K562 (cell line): Measurements from ENCODE around the gene RMI1. TPM values are rescaled to one million over a fixed set of nuclear protein-coding genes. Genes with fewer than 3 reads are reported as not detected.
A peak's percentile ranks its signal among the peaks of the same experiment; 100 is the strongest.

Source experiments
- ATF6 ChIP-seq: sonication (generic); formaldehyde crosslinking; IDR thresholded peaks from 2 replicates; pipeline ENCODE4 v1.4.0; 2020; ENCODE audit warnings: mild to moderate bottlenecking, missing genetic modification reagents
- CBX8 ChIP-seq: fragments of 200-600 bp; sonication (generic); IDR thresholded peaks from 2 replicates; pipeline ENCODE4 v1.6.1; 2012; ENCODE audit warnings: borderline replicate concordance, mixed run types, low read depth, mild to moderate bottlenecking, moderate library complexity, mixed read lengths, low read length, control low read depth, inconsistent platforms; ENCODE audit not compliant: poor library complexity, severe bottlenecking; ENCODE audit errors: extremely low read depth
- CC2D1A ChIP-seq: fragments of 450-650 bp; IDR thresholded peaks from 2 replicates; pipeline ENCODE4 v1.6.1; 2017; ENCODE audit warnings: mild to moderate bottlenecking
- CTCFL ChIP-seq: IDR thresholded peaks from 2 replicates; pipeline ENCODE4 v1.6.1; 2011; ENCODE audit warnings: borderline replicate concordance, low read depth, mild to moderate bottlenecking, moderate library complexity, low read length; ENCODE audit not compliant: insufficient read depth, poor library complexity, severe bottlenecking
- ETS1 ChIP-seq: conservative IDR thresholded peaks from 2 replicates; pipeline ENCODE4 v1.6.1; 2011; ENCODE audit warnings: low read depth, mild to moderate bottlenecking, low read length; ENCODE audit not compliant: control insufficient read depth
- FOS ChIP-seq: IDR thresholded peaks from 3 replicates; pipeline ENCODE4 v1.6.1; 2011; ENCODE audit not compliant: insufficient read length; ENCODE audit errors: extremely low read depth
- FOXA3 ChIP-seq, 2 experiments: fragments of 450-650 bp in 1 of 2; sonication (generic) in 1 of 2; formaldehyde crosslinking; IDR thresholded peaks in 1 of 2; conservative IDR thresholded peaks in 1 of 2; 2 replicates each; pipeline versions ENCODE4 v1.4.0 to v1.8.0; 2020 to 2022; ENCODE audit warnings: mild to moderate bottlenecking in 2 of 2, missing genetic modification reagents in 1 of 2
- MED1 ChIP-seq: sonication (generic); formaldehyde crosslinking; IDR thresholded peaks from 2 replicates; pipeline ENCODE4 v1.8.1; 2023; ENCODE audit warnings: missing genetic modification reagents, borderline replicate concordance
- MEIS2 ChIP-seq: fragments of 450-650 bp; IDR thresholded peaks from 2 replicates; pipeline ENCODE4 v1.6.1; 2014; ENCODE audit warnings: mild to moderate bottlenecking; ENCODE audit not compliant: partially characterized antibody
- MIER1 ChIP-seq: fragments of 450-650 bp; IDR thresholded peaks from 2 replicates; pipeline ENCODE4 v1.6.1; 2016; ENCODE audit warnings: antibody characterized with exemption, mild to moderate bottlenecking, low read depth
- MTA2 ChIP-seq: fragments of 450-650 bp; IDR thresholded peaks from 2 replicates; pipeline ENCODE4 v1.6.1; 2016; ENCODE audit warnings: low read depth
- NFXL1 ChIP-seq: fragments of 450-650 bp; formaldehyde crosslinking; IDR thresholded peaks from 2 replicates; pipeline ENCODE4 v1.4.0; 2021; ENCODE audit warnings: mild to moderate bottlenecking
- NFYB ChIP-seq: IDR thresholded peaks from 2 replicates; pipeline ENCODE4 v1.6.1; 2011; ENCODE audit warnings: mild to moderate bottlenecking, moderate library complexity; ENCODE audit not compliant: insufficient read length; ENCODE audit errors: extremely low read depth
- RFX7 ChIP-seq: fragments of 250-450 bp; sonication (Bioruptor Pico); IDR thresholded peaks from 2 replicates; pipeline ENCODE4 v1.5.1; 2021; ENCODE audit warnings: mild to moderate bottlenecking
- SREBF1 ChIP-seq: fragments of 150-350 bp; IDR thresholded peaks from 2 replicates; pipeline ENCODE4 v1.6.1; 2014; ENCODE audit warnings: antibody characterized with exemption, low read depth, low read length, borderline replicate concordance
- SUPT5H ChIP-seq: fragments of 450-650 bp; IDR thresholded peaks from 2 replicates; pipeline ENCODE4 v1.6.1; 2016
- ZNF146 ChIP-seq: IDR thresholded peaks from one replicate; pipeline ENCODE4 v1.6.1; 2018; ENCODE audit warnings: missing compliant biosample characterization; ENCODE audit not compliant: unreplicated experiment
- ZNF311 ChIP-seq: fragments of 250-450 bp; sonication (Bioruptor Pico); IDR thresholded peaks from 2 replicates; pipeline ENCODE4 v1.4.0; 2020; ENCODE audit warnings: mild to moderate bottlenecking, moderate library complexity
- ZZZ3 ChIP-seq: fragments of 450-650 bp; IDR thresholded peaks from 2 replicates; pipeline ENCODE4 v1.6.1; 2016; ENCODE audit warnings: antibody characterized with exemption, mild to moderate bottlenecking, moderate library complexity
- polyA plus RNA-seq, 8 experiments: library from polyadenylated mRNA; depleted of rRNA in 4 of 8; stranded (reverse) in 5 of 8; unstranded in 3 of 8; fragments of >200 nt; fragmentation: Nextera tagmentation in 2 of 8; fragmentation: Illumina TruSeq in 1 of 8; extraction: Ambion mirVana in 2 of 8; extraction: Trizol in 1 of 8; gene quantifications; 2 replicates each; pipeline versions ENCODE4 v1.2.1 to v1.2.3, GENCODE V29; 2011 to 2014; ENCODE audit warnings: inconsistent platforms in 1 of 8, missing spikeins in 1 of 8
- total RNA-seq, 7 experiments: library from RNA; depleted of rRNA in 6 of 7; stranded (reverse); fragments of >200 nt in 6 of 7; fragmentation: Illumina TruSeq in 2 of 7; extraction: Trizol in 2 of 7; gene quantifications; 2 replicates each; pipeline versions ENCODE4 v1.2.1 to v1.2.3, GENCODE V29; 2011 to 2021; ENCODE audit warnings: low replicate concordance in 1 of 7
- TF ChIP-seq, protein P1 (sequence below): fragments of 250-450 bp; sonication (Bioruptor Pico); IDR thresholded peaks from 2 replicates; pipeline ENCODE4 v1.8.0; 2022; ENCODE audit warnings: moderate library complexity, mild to moderate bottlenecking, inconsistent platforms
- TF ChIP-seq, protein P2 (sequence below): sonication (generic); formaldehyde crosslinking; IDR thresholded peaks from 2 replicates; pipeline ENCODE4 v1.9.0; 2022; ENCODE audit warnings: mild to moderate bottlenecking, missing genetic modification reagents

The RMI1 gene
- total and polyA plus RNA-seq, 9 of the 15 experiments (the other 6 are each of a cell fraction or from before 2014, with no cell fraction given): 3.0 to 17.4 (median 10.6) TPM

DNA sequence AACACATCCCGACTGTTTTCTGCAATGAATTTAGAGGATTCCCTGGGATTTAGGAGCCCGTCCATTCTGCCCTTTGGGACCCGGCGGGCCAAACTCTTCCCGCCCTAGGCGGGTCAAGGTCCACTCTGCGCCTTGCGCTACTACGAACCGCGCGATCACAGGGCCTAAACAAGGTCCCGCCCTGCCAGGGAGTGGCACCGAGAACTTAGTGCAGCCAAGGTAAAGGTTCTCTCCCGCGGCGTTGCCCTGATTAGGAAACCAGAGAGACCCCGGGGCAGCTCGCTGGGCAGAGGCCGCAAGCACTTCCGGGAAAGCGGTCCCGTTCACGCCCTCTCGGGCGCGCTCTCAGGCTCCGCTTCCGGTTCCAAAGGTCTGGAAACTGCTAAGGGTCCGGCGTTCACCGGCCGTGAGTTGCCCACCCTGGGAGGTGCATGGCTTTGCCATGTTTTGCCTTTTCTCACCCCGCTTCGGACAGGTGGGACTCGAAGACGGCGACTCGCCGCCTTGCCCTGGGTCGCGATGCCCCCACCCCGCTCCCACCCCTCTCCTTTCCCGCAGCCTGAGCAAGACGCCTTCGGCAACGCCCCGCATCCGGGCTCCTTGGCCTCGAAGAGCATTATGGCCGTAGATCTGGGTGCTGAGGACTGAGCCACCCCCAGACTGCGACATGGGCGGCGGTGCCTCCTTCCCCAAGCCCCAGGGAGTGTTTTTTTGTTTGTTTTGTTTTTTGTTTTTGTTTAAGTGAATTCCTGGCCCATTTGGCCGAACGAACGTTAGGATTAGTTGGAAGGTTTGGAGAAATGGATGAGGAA is 24.0 kb upstream of the RMI1 start (continued):
- TF ChIP-seq MEIS2: no peak
- peak; percentile 72 for TF ChIP-seq SUPT5H
- TF ChIP-seq ZNF311 (CRISPR knock-in tag): no peak
- TF ChIP-seq NFXL1 (CRISPR knock-in tag): no peak
- no peak for TF ChIP-seq NFYB
- TF ChIP-seq FOS: no peak
- TF ChIP-seq ZZZ3: 0 out of 2 replicates have a peak, but pooled peaks have one; percentile 38
- no peak for TF ChIP-seq MTA2
- 0 out of 2 replicates have a peak, but pooled peaks have one; percentile 15 for TF ChIP-seq MIER1
- TF ChIP-seq MED1: no peak
- no peak for TF ChIP-seq RFX7 (CRISPR knock-in tag)
- TF ChIP-seq ZNF146 (CRISPR knock-in tag): no peak
- TF ChIP-seq, protein P1, sequence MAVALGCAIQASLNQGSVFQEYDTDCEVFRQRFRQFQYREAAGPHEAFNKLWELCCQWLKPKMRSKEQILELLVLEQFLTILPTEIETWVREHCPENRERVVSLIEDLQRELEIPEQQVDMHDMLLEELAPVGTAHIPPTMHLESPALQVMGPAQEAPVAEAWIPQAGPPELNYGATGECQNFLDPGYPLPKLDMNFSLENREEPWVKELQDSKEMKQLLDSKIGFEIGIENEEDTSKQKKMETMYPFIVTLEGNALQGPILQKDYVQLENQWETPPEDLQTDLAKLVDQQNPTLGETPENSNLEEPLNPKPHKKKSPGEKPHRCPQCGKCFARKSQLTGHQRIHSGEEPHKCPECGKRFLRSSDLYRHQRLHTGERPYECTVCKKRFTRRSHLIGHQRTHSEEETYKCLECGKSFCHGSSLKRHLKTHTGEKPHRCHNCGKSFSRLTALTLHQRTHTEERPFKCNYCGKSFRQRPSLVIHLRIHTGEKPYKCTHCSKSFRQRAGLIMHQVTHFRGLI (CRISPR knock-in tag): no peak
- TF ChIP-seq CBX8: no peak
- no peak for TF ChIP-seq ATF6 (CRISPR knock-in tag)
- TF ChIP-seq, protein P2, sequence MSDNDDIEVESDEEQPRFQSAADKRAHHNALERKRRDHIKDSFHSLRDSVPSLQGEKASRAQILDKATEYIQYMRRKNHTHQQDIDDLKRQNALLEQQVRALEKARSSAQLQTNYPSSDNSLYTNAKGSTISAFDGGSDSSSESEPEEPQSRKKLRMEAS (CRISPR knock-in tag): no peak
- TF ChIP-seq SREBF1: no peak
- TF ChIP-seq CTCFL: no peak
- no peak for TF ChIP-seq CC2D1A
- no peak for TF ChIP-seq ETS1
- no peak for TF ChIP-seq FOXA3 (CRISPR knock-in tag; conservative IDR thresholded peaks at IDR 0.05 in 1 of 2, IDR thresholded peaks at IDR 0.05 in 1 of 2)
